Eye (tissue), 1 donor: ENCODE measurements around the gene TENM3.
"Not testable (repeated sequence)": the region's sequence is repeated elsewhere in the genome, so short reads cannot be mapped to it uniquely, and the experiment has no call there.

Experiments
- DNase-seq: peaks from one replicate; pipeline ENCODE4 v3.0.0-alpha.2; 2015

The TENM3 gene

DNA sequence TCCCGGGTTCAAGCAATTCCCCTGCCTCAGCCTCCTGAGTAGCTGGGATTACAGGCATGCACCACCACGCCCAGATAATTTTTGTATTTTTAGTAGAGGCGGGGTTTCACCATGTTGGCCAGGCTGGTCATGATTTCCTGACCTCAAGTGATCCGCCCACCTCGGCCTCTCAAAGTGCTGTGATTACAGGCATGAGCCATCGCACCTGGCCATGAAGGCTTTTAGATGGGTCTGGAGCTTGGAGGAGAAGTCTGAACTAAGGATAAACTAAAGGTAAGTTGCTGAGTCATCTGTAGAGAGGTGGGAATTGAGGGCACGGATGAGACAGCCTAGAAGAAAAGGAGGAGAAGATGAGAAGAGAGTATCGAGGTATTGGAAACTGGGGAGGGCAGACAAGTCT lies at the start of gene TENM3:
Gene TENM3 (plus strand): TSS at position 199 of the 400 bp plus-strand sequence. CDS start 80,619 bp downstream, outside the sequence.
- DNase-seq, result not testable (repeated sequence)

DNA sequence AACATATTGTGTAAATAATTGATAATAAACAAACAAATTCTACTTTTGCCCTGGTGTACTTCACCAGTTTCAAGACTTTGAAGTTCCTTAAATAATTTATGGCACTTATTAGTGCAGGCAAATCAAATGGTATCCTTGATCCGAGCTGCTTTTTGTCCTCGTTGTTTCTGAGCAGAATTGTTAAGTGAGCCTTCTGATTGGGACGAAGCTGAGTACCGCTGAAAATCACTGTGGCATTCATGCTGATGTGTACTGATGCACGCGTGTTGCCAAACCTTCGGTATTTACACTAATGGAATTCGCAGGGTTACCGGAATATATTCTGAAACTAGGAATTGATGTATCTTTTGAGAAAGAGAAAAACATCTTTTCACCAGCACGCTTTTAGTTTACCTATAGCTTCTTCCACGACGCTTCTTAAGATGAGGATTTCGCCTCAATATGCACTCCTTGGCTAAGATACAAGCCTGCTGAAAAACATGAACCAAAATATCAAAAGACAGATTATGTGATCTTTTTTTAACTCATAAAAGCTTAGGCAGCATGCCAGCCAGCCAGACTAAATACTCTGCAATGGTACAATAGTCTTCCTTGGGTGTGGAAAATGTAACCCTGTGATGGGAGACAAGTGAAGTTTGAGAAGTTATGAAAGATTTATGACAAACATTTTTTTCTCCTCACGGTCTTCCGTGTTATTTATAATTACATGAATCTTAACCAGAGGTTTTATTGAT lies 48.9 kb upstream of the TENM3 start:
- peak; percentile 74 for DNase-seq

DNA sequence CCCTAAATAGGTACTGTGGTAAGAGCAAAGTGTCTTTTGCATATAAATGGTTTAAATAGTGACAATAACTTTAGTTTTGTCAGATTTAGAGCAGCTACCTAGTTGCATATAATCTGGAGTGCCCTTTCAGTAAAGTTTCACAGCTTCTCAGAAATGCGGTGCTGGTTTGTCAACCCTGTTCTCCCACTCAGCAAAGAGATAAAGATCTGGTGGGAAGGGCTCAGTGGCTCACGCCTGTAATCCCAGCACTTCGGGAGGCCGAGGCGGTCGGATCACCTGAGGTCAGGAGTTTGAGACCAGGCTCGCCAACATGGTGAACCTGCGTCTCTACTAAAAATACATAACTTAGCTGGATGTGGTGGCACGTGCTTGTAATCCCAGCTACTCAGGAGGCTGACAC lies 45.6 kb upstream of the TENM3 start:
- DNase-seq, result no peak

DNA sequence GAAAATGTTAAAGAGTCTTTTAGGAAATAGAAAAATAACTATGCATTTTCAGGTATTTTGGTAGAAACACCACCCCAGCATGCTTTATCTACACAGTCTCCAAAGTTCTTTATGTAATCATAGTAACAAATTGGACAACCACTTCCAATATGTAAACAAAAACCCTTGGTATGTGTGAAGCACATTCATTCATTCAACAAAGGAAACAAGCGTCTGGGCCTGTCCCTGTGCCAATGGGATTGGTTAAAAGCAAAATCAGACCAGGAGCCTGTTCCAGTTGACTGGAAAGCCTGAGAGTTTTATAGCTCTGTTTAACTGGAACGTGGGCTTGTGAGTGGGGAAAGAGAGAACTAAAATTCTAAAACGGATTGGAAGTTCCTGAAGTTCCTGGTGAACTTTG lies 41.3 kb upstream of the TENM3 start:
- no peak for DNase-seq

DNA sequence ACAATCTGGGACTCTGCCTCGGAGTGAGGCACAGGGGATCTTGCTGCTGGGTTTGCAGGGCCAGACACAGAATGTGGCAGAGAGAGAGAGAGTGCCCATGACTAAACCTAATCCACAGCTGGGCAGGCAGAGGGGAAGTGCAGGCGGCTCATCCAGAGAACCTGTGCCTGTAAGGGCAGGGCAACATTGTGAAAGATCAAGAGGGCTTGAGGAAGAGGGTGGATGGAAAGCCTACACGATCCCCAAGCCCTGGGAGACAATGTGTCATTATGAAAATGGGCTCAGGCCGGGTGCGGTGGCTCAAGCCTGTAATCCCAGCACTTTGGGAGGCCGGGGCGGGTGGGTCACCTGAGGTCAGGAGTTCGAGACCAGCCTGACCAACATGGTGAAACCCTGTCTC lies 40.6 kb upstream of the TENM3 start:
- no peak for DNase-seq

DNA sequence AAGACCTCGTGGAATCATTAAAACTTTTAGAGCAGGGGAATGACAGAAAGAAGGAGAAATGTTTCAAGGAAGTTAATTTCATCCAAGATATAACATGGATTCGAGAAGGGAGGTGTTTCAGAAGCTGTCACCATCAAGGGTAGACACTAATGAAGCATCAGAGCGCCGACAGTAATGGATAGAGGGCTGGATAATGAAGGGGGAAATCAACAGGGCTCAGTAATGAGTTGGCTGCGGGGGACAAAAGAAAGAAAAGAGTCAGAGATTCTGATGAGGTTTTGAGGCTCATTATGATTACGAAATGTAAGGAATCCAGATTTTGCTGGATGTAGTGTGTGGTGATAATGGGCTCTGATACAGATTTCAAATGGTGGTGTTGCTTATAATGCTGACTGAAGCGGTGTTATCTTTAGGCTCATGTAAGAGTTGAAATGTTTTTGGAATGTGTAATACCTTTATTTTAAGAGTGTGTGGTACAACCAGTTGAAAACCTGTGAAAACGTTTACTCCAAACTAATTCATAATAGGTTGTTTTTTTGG lies 39.3 kb upstream of the TENM3 start:
- peak; percentile 61 for DNase-seq

DNA sequence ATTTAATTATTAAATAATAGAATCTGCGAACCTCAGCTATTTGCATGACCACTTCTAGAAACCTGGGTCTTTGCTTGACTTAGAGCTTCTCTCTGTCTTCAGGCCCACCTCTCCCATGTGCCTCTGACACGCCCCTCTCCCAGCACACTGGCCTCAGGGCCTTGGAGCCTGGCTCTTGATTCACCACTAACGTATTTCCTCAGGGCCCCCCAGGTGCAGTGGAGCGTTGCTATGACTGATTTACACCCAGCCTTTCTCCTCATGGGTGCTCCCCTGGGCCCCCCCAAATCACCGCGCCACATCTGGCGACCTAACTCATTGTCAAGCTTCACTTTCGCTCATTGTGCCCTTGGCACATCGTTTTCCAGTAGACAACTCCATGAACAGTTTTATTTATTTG lies 37.9 kb upstream of the TENM3 start:
- no peak for DNase-seq

DNA sequence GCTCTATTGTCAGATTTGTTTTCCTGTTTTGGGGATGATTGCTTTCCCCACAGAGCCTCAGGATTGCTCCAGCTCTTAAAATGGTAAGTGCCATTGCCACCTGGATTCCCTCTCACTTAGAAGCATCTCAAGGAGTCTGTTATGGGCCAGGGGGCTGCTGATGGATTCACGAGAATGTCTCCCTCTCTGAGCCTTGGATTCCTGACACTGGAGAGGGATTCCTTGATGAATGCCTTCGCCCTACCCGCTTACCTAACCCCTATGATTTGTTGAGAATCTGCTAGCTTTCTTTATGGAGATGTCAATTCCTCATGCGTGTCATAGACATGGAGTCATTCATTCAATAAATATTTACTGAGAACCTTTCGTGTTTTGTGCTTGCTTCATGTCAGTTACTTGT lies 36.9 kb upstream of the TENM3 start:
- DNase-seq, result no peak

DNA sequence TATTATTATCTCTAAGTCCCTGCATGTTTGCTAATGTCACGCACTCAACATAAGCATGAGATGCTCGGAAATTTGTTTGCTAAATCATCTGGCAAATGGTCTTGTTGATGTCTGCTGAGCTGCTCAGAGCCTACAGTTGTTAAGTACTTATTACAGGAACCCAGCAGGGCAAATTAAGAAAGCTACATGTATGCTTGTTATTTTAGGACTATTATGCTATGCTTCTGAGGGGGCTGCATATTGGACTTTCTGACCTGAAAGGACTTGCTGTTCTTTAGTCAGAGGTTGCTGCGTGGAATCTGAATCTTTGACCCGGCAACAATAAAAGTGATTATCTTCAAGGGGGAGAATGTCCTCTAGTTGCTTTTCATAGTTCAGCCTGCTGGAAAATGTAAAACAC lies 36.3 kb upstream of the TENM3 start:
- DNase-seq, result no peak

DNA sequence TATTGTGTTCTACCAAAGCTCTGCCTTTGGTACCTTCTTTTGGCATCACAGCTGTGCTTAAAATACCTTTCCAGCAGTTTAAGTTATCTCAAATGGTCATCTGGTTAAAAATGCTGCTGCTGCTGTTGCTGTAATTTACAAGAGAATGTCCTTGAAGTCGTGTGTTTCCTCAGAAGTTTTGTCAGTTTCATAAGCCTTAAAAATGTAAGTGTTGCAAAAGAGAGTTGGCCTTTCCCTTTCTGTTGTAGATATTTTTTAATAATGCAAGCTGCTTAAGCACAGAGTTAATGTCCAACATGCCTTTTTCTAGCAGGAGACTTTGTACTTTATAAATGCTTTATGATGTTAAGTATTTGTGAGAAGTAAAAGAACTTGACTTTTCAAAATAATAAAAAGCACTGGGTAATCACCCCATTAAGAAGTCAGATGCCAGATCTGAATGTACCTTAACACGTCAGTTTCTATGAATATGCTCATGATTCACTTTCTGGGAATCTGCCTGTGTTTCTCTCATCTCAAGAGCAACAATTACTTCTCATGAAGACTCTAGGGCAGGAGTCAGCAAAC lies 35.3 kb upstream of the TENM3 start:
- no peak for DNase-seq

DNA sequence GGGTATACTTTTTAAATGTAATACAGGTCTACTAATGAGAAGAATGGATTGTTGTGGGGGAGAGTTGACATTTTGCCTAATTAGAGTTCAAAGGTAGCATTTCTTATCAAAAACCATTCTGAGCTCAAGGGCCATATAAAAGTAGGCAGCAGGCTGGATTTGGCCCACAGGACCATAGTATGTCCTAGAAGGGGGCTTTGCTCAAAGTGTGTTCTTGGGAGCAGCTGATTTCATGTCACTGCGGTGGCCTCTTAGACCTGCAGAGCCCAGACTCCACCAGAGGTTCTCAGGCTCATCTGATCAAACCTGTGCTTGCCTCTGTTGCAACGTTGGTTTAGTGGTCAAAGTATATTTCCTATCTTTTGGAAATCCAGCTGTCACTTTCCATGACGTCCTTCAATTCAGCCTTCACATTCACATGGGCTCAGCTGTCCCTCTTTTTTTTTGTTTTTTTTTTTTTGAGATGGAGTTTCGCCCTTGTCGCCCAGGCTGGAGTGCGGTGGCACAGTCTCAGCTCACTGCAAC lies 34.6 kb upstream of the TENM3 start:
- no peak for DNase-seq

DNA sequence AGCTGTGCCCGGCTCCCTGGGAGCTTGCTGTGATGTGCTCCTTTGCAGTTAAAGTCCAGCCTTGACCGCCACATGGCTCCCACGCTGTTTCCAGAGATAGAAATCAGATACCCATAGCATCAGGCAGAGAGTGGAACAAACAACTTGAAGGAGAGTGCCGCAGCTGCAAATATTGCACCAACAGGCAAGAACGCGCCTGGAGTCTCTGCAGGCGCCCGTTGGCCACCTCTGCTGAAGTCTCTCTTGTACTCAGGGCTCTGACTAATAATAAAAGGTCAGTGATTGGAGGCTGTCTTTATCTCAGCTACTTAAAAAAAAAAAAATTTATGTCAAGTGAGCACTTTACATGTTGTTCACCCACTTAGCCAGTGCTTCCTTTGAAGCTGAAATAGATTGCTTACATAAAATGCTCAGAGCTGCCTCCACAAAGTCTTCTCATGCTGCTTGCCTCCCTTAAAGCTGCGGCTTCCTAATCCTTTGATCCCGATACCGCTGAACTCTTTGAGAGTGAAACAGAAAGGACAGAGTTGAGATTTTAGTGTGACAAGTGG lies 30.9 kb upstream of the TENM3 start:
- peak; percentile 71 for DNase-seq

DNA sequence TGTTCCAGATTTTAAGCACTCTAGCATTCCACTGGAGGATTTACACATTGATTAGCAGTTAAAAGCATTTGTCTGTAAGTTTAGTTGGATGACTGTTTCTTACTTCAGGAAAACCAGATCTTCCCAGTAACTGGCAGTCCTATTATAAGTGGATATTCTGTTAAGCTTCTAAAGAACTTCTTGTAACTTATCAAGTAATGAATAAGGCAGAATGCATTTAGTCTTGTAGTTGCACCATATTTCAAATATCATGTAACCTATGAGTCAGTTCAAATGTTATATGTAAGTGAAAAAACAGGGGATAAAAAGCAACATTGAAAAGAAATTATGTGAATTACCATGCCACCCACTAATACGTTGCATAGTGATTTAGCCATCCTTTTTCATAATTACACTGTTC lies 30.2 kb upstream of the TENM3 start:
- no peak for DNase-seq

DNA sequence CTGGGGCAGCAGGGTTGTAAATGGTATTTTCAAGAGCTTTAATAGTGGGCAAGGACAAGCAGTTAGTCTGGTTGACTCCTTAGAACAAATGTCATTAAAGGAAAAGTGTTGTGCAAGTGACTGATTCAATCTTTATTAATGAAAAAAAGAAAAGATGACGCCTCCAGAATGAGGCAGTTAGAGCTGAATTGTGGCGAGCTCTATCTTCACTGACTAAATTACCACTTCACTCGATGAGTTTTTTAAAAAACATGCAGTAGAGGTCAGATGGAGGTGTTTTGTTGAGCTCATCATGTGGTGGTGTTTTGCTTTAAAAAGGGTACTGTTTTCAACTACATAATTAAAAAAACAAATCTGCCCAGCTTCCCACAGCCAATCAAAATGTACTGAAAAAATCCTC lies 28.1 kb upstream of the TENM3 start:
- DNase-seq, result no peak

DNA sequence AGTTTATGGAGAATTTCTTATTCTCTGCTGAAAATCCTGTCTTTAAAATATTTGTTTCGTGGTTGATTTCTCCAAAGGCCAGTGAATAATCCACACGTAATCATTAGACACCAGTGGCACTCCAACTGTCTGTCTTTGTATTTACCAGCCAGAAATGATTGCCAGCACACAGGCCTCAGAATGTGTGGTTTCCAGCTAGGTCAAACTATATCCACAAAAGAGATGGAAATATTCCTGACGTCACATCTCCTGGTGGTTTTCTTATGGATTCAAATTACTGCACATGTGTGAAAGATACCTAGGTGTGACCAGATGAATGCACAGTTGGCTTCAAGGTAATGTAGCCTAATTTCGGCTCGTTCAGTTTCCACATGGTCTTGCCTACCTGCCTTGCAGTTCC lies 27.2 kb upstream of the TENM3 start:
- DNase-seq, result no peak

DNA sequence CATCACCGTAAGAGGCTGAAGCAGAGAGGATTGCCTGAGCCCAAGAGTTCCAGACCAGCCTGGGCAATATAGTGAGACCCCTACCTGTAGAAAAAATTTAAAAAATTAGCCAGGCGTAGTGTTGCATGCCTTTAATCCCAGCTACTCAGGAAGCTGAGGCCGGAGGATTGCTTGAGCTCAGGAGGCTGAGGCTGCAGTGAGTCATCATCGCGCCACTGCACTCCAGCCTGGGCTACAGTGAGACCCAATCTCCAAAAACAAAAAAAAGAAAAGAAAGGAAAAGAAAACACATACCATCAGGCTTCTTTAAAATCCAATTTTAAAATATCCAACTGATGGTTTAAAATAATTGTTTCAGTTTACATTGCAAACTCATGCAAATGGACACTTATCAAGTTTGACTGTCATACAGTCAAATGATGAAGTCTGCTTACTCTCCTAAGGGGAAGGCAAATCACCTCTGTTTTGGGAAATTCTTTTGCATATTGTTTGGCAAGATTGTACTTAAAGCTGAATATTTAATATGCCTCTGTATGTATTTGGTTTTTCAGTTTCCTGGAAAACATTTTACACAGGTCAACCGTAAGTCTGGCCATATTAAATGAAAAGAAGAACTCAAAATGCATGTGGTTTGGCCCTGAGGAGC lies 23.7 kb upstream of the TENM3 start:
- DNase-seq, result no peak

DNA sequence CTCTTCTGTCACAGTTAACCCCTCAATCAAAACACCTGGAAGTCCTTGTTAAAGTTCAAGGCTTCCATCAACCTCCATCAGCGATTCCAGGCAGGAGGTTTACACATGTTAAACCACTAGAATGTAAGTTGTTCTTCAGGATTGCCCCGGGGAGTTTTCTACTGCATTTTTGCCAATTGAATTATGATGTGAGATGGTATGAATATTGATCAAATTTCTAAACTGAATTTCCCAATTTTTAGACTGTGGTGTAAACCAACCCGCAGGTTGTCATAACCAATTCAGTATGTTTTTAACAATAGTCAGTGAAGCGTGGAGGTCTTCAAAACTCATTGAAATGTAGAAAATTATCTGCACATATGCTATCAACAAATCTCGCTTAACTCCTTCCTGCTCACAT lies 21.2 kb upstream of the TENM3 start:
- no peak for DNase-seq

DNA sequence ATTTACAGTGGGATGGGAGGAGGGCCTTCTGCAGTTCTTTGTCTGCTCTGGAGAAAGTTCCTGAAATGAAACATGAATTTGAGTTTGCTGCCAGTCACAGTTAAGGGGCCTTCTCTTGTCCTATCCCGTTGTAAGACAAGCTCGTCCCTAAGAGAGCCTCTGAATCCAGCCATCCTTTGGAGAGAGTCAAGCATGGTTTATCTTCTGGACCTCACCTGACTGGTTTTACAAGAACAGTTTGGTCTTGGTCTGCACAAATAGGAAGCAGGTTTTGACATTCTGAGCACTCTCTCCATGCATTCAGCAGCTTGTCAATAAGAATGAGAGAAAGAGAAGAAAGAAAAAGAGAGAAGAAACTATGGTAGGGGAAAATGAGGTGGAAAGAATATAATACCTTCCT lies 20.4 kb upstream of the TENM3 start:
- DNase-seq, result no peak

DNA sequence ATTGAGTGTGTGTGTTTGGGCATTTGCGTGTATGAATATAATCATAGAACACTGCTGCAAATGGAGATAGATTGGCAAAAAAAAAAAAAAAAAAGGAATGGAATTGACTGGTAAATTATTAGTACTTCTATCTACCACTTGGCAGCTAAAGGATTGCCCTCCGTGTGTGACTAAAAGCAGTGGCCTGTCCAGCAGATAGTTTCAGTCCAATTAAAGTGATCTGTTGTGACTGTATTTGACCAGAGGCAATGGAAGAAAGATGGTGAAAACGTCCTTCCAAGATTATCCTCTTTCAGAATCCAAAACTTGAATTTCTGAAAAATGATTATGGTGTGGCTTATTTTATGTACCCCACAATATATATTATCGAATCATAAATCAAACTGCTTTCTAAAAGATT lies 19.5 kb upstream of the TENM3 start:
- no peak for DNase-seq

DNA sequence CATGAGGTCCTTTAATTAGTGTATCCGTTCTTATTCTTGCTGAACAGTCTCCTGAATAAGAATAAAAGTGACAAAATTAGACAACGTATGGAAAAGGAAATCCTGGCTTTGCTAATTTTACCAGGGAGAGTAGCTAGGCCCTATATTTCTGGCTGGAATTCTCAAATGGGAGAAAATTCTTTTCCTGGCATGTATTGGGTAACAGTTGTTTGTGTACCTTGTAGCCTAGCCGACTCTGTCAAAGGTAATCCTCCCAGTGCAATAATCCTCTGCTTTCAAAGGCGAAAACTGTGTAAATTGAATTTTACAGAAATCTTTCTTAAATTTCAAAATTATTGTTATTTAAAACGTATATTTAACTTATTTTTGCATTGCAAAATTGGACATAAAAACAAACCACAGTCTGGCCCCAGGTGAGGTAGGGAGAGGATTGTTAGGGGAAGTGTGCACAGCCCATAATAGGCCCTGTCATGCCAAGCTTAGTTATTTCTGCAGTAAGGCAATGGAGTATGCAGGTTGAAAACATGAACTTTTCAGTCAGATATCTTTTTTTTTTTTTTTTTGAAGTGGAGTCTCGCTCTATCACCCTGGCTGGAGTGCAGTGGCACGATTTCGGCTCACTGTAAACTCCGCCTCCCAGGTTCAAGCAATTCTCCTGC lies 18.9 kb upstream of the TENM3 start:
- DNase-seq, result no peak

DNA sequence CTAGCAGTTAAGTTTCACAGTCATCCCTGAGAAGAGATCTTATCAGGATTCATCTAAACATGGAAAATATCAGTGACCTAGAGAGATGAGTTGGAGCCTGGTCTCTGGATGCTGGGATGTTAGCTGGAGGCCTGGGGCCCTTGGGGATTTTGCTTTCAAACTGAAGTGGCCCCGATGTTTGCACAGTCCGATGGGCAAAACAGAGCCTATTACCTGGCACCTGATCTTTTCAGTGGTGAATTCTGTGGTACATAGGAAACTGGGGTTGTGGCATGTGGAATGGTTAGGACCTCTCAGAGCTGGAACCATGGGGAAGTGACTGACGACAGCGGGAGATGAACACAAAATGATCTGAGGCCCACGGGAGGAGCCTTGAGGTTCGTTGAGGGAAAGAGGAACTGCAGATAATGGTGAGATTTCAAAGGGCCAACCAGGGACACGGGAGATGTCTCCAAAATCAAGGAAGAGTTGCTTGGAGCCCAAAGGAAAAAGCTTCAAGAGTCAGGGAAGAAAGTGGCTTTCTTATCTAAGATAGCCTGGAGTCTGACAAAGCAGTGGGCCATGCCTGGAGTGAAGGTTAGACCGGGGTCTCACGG lies 17.8 kb upstream of the TENM3 start:
- DNase-seq, result no peak

DNA sequence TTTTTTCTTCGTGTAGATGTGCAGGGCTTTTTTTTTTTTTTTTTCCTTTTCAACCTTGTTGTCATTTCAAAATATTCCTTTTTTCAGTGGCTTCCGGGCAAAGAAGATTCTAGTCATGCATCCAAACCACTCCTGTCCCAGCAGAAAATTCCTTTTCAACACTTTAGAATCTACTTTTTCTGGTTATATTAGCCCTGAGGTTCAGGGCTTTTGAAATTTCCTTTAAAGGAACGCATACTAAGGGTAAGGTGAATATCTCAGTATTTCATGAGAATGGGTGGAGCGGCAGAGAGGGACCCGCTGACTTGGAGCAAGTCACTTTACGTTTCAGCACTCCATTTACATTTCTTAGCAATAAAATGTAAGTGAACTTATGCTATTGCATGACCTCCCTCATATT lies 15.6 kb upstream of the TENM3 start:
- DNase-seq, result no peak
